RWPE2 (cell line): ENCODE data around the gene NID1.

ENCODE experiments used
- ATAC-seq: fragments of 200-7000 bp; cut with Tn5 transposase; 3 replicates; pipeline ENCODE4 v1.9.1; 2021; ENCODE audit warnings: low read depth
- DNase-seq: peaks from one replicate; pipeline ENCODE4 v3.0.0-alpha.2; 2020; ENCODE audit warnings: low spot score
- H3K27ac ChIP-seq: fragments of 450-650 bp; 2 replicates; pipeline ENCODE4 v1.5.1; 2017; ENCODE audit warnings: mild to moderate bottlenecking; ENCODE audit not compliant: poor library complexity, severe bottlenecking
- H3K27me3 ChIP-seq: fragments of 250-450 bp; sonication (Bioruptor Pico); 2 replicates; pipeline ENCODE4 v1.5.1; 2021; ENCODE audit warnings: mild to moderate bottlenecking, moderate library complexity; ENCODE audit not compliant: insufficient read depth, poor library complexity, severe bottlenecking
- H3K36me3 ChIP-seq: fragments of 250-450 bp; sonication (Bioruptor Pico); 2 replicates; pipeline ENCODE4 v1.5.1; 2020; ENCODE audit warnings: low read depth, mild to moderate bottlenecking, moderate library complexity
- H3K4me1 ChIP-seq: fragments of 250-450 bp; sonication (Bioruptor Pico); 2 replicates; pipeline ENCODE4 v1.5.1; 2021; ENCODE audit warnings: mild to moderate bottlenecking, moderate library complexity; ENCODE audit not compliant: insufficient read depth, poor library complexity, severe bottlenecking
- H3K4me3 ChIP-seq: fragments of 250-450 bp; sonication (Bioruptor Pico); 2 replicates; pipeline ENCODE4 v1.5.1; 2021; ENCODE audit warnings: mild to moderate bottlenecking, moderate library complexity; ENCODE audit not compliant: severe bottlenecking
- H3K9me3 ChIP-seq: fragments of 250-450 bp; sonication (Bioruptor Pico); 2 replicates; pipeline ENCODE4 v1.5.1; 2021; ENCODE audit warnings: mild to moderate bottlenecking, moderate library complexity; ENCODE audit not compliant: severe bottlenecking
- CTCF ChIP-seq: fragments of 450-650 bp; IDR thresholded peaks from one replicate; pipeline ENCODE4 v1.5.1; 2017; ENCODE audit warnings: mild to moderate bottlenecking, moderate library complexity; ENCODE audit not compliant: poor library complexity, severe bottlenecking

Gene NID1

GRCh38 chr1:236070753-236071152 lies 5.9 kb upstream of the NID1 start:
- Histone ChIP-seq H3K27me3 (no peaks in the 10 kb centered on the region), H3K27ac (no peak overlapping the region), H3K4me1 (no peaks in the 10 kb centered on the region), H3K36me3 (no peaks in the 10 kb centered on the region), H3K9me3 (no peaks in the 10 kb centered on the region), H3K4me3 (no peak overlapping the region)
- DNase-seq (no peak), ATAC-seq (no peak)
- no peak for TF ChIP-seq CTCF

- Histone ChIP-seq H3K36me3 (no peaks in the 10 kb centered on the region), H3K27me3 (no peaks in the 10 kb centered on the region)
Observed at GRCh38 chr1:236069796-236070195, 4.9 kb upstream of the NID1 start.

DNA sequence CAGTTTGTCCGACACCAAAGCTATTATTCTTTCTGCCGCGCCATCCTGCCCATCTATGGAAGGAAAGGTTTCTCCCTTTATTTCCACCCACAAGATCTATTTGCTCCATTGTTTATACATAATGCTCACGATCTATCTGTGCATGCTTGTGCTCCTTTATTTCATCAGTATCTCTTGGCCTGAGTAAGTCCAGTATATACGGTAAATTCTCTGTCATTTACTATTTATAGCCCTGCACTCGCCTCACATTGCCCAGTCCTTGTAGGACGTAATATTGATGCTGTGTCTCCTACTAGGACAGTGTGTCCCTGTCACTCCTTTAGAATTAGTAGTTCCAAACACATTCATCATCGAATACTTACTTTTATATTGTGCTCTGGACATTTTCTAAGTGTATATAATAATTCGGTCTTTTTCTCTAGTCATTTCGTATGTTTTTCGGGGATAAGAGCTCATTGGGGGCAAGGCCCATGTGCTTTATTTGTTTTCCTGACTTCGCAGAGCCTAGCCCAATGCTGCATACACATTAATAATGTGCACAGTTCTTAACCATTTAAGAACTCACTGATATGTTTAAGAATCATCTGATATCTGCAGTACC lies 3.1 kb upstream of the NID1 start:
- no peaks in the 10 kb centered on the region for H3K36me3 ChIP-seq
- DNase-seq (no peak), ATAC-seq (no peak)
- no peaks in the 10 kb centered on the region for H3K27me3 ChIP-seq
- no peak overlapping the region for H3K4me3 ChIP-seq
- H3K9me3 ChIP-seq, result no peaks in the 10 kb centered on the region
- no peak for TF ChIP-seq CTCF
- no peak overlapping the region for H3K27ac ChIP-seq
- no peaks in the 10 kb centered on the region for H3K4me1 ChIP-seq

More at GRCh38 chr1:236069796-236070195, 4.9 kb upstream of the NID1 start:
- H3K4me1 ChIP-seq, result no peaks in the 10 kb centered on the region
- TF ChIP-seq CTCF, result no peak
- ATAC-seq (no peak), DNase-seq (no peak)
- H3K4me3 ChIP-seq, result no peak overlapping the region
- no peaks in the 10 kb centered on the region for H3K9me3 ChIP-seq
- H3K27ac ChIP-seq, result no peak overlapping the region

- ATAC-seq (no peak), DNase-seq (no peak)
- H3K4me1 ChIP-seq, result no peaks in the 10 kb centered on the region
- H3K9me3 ChIP-seq, result no peaks in the 10 kb centered on the region
- no peak overlapping the region for H3K4me3 ChIP-seq
- no peak overlapping the region for H3K27ac ChIP-seq
- no peaks in the 10 kb centered on the region for H3K27me3 ChIP-seq
- H3K36me3 ChIP-seq, result no peaks in the 10 kb centered on the region
- no peak for TF ChIP-seq CTCF
Observed at GRCh38 chr1:236066828-236067386, 2.0 kb upstream of the NID1 start.

GRCh38 chr1:236066054-236066453 lies 1.2 kb upstream of the NID1 start:
- H3K4me1 ChIP-seq, result no peaks in the 10 kb centered on the region
- H3K27me3 ChIP-seq, result no peaks in the 10 kb centered on the region
- no peak for DNase-seq
- no peaks in the 10 kb centered on the region for H3K9me3 ChIP-seq
- H3K27ac ChIP-seq, result no peak overlapping the region
- TF ChIP-seq CTCF, result no peak
- no peak for ATAC-seq
- no peaks in the 10 kb centered on the region for H3K36me3 ChIP-seq
- H3K4me3 ChIP-seq, result no peak overlapping the region
